ENCODE data around the gene CD207. TPM values are rescaled to one million over a fixed set of nuclear protein-coding genes. Genes with fewer than 3 reads are reported as not detected.

Gene CD207
- total and polyA plus RNA-seq, 7 donors, result 0.06 to 0.71 (median 0.27) TPM; not detected in 4

- Histone ChIP-seq H3K27me3 (peaks cover 0 to 3% (median 0%) of the 10 kb centered on the region in 3 donors), H3K4me3 (no peak overlapping the region), H3K9me3 (no peaks in the 10 kb centered on the region), H3K4me1 (no peaks in the 10 kb centered on the region), H3K27ac (no peak overlapping the region), H3K36me3 (no peaks in the 10 kb centered on the region)
- WGBS, 2 donors, result 62 to 71% methylated on average over 5 of the region's 5 CpGs
- no peak for DNase-seq
- intact Hi-C loops (cut with DNase I), result no loop called here
- TF ChIP-seq POLR2AphosphoS5 (IDR thresholded peaks at IDR 0.05) (no peak), CTCF (IDR thresholded peaks at IDR 0.05) (no peak), EP300 (IDR thresholded peaks at IDR 0.05) (no peak), POLR2A (IDR thresholded peaks at IDR 0.05) (no peak)
Measured at GRCh38 chr2:70828115-70828514, 7.5 kb downstream of the CD207 start.

- WGBS, 2 donors, result 60 to 72% methylated on average over 5 of the region's 5 CpGs
- no peak for DNase-seq
- Histone ChIP-seq H3K4me1 (no peaks in the 10 kb centered on the region), H3K9me3 (no peaks in the 10 kb centered on the region), H3K27me3 (peaks cover 0 to 3% (median 0%) of the 10 kb centered on the region in 3 donors), H3K36me3 (no peaks in the 10 kb centered on the region), H3K4me3 (no peak overlapping the region), H3K27ac (no peak overlapping the region)
- TF ChIP-seq POLR2A (IDR thresholded peaks at IDR 0.05) (no peak), EP300 (IDR thresholded peaks at IDR 0.05) (no peak), POLR2AphosphoS5 (IDR thresholded peaks at IDR 0.05) (no peak)
- intact Hi-C loops (cut with DNase I), result no loop called here
Measured at GRCh38 chr2:70827388-70827787, 8.2 kb downstream of the CD207 start.

GRCh38 chr2:70826696-70827350 is 8.8 kb downstream of the CD207 start:
- WGBS, 2 donors, result 58 to 69% methylated on average over 4 of the region's 4 CpGs

GRCh38 chr2:70823249-70823648 is 12.4 kb downstream of the CD207 start:
- no peak for TF ChIP-seq CTCF (IDR thresholded peaks at IDR 0.05)
- TF ChIP-seq POLR2A (IDR thresholded peaks at IDR 0.05), result no peak
- TF ChIP-seq EP300 (IDR thresholded peaks at IDR 0.05), result no peak
- TF ChIP-seq POLR2AphosphoS5 (IDR thresholded peaks at IDR 0.05), result no peak
- H3K27me3 ChIP-seq, result no peaks in the 10 kb centered on the region
- no peaks in the 10 kb centered on the region for H3K36me3 ChIP-seq
- DNase-seq, result no peak
- intact Hi-C loops (cut with DNase I), result no loop called here
- whole genome bisulfite sequencing, 2 donors, result 88 to 90% methylated on average over 5 of the region's 5 CpGs
- no peak overlapping the region for H3K27ac ChIP-seq
- H3K9me3 ChIP-seq, result no peaks in the 10 kb centered on the region
- no peaks in the 10 kb centered on the region for H3K4me1 ChIP-seq
- no peak overlapping the region for H3K4me3 ChIP-seq

More at GRCh38 chr2:70826696-70827350, 8.8 kb downstream of the CD207 start:
- no peaks in the 10 kb centered on the region for H3K36me3 ChIP-seq
- H3K27me3 ChIP-seq, result peaks cover 0 to 3% (median 0%) of the 10 kb centered on the region in 3 donors
- H3K4me3 ChIP-seq, result no peak overlapping the region
- no peaks in the 10 kb centered on the region for H3K9me3 ChIP-seq
- H3K4me1 ChIP-seq, result no peaks in the 10 kb centered on the region
- no peak for DNase-seq
- no peak overlapping the region for H3K27ac ChIP-seq
- no peak for TF ChIP-seq EP300 (IDR thresholded peaks at IDR 0.05)
- TF ChIP-seq POLR2AphosphoS5 (IDR thresholded peaks at IDR 0.05), result no peak
- no peak for TF ChIP-seq POLR2A (IDR thresholded peaks at IDR 0.05)
- no peak for TF ChIP-seq CTCF (IDR thresholded peaks at IDR 0.05)
- intact Hi-C loops (cut with DNase I), result no loop called here

- DNase-seq, result no peak
- WGBS, 2 donors, result 84 to 86% methylated on average over 8 of the region's 8 CpGs
- intact Hi-C loops (cut with DNase I), result no loop called here
Measured at GRCh38 chr2:70822843-70823242, 12.8 kb downstream of the CD207 start.

More at GRCh38 chr2:70822843-70823242, 12.8 kb downstream of the CD207 start:
- Histone ChIP-seq H3K36me3 (no peaks in the 10 kb centered on the region), H3K9me3 (no peaks in the 10 kb centered on the region), H3K4me3 (no peak overlapping the region), H3K27me3 (no peaks in the 10 kb centered on the region), H3K4me1 (no peaks in the 10 kb centered on the region), H3K27ac (no peak overlapping the region)
- TF ChIP-seq CTCF (IDR thresholded peaks at IDR 0.05) (no peak), POLR2A (IDR thresholded peaks at IDR 0.05) (no peak), POLR2AphosphoS5 (IDR thresholded peaks at IDR 0.05) (no peak), EP300 (IDR thresholded peaks at IDR 0.05) (no peak)

All from sigmoid colon (tissue), 7 donors.